CD1c-positive myeloid dendritic cell (primary cell): ENCODE results near the gene TRMT6.

Source experiments
- DNase-seq: peaks from one replicate; pipeline ENCODE4 v3.0.0-alpha.2; 2016; ENCODE audit errors: extremely low spot score

TRMT6 gene

GRCh38 chr20:5949943-5950270 is 426 bp downstream of the TRMT6 start:
- no peak for DNase-seq

DNA sequence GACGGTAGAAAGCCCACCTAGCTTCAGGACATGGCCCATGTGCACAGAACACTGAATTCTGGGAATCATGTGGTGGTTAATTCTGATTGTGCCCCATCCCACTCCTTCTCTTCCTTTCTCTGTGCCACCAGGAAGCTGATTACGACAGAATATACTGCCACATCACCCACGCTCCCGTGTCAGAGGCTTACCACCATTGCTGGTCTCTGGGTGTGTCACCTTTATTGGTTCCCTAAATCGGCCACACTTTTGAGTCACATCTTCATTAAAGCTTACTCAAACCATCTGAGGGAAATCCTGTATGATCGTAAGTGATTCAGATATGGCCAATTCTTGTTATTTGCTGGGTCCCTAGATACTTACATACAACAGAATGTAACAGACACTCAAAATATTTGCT is 3.1 kb downstream of the TRMT6 start:
- DNase-seq: peak; percentile 96

GRCh38 chr20:5945963-5946362 is 4.4 kb downstream of the TRMT6 start:
- DNase-seq: peak; percentile 12

DNA sequence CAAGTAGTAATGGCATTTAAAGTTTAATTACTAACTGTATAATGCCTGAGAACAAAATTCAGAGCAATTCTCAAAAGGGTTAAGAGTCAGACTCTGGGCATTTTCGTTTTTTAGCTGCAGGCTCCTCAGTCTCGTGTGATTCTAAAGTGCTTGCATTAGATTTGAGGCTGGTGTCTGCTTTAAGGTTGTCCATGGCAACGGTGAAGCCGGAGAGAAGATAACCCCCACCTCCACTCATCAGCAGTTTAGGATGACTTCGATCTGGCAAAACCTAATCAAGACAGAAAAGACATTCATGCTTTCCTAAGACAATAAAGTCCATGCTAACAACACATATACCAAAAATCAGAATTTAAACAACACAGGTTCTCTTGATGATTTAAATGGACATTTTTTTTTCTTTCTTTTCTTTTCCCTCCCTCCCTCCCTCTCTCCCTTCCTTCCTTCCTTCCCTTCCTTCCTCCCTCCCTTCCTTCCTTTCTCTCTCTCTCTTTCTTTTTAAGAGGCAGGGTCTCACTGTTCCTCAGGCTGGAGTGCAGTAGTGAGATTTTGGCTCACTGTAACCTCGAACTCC is 11.8 kb downstream of the TRMT6 start:
- DNase-seq: no peak

GRCh38 chr20:5936238-5936637 is 14.1 kb downstream of the TRMT6 start:
- no peak for DNase-seq

DNA sequence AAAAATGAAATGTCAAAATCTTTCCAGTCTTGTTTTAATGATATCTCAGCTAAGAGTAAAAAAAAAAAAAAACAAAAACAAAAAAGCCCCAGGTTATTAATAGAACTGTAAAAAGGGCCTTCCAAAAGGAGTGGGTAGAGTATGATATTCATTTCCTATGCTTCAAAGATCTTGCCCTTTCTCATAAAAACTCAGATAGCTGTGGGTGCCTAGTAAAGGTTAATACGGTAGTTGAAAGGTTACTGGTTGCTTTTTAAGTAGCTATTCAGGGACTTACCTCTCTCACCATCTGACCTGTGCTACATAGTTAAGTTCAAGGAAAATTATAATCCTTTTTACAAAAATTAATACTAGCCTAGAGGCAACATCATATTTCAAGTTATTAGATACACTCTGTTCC is 14.9 kb downstream of the TRMT6 start:
- DNase-seq: no peak

GRCh38 chr20:5933802-5934436 is 16.4 kb downstream of the TRMT6 start:
- no peak for DNase-seq

GRCh38 chr20:5932796-5933195 is 17.5 kb downstream of the TRMT6 start:
- DNase-seq: no peak

- DNase-seq: no peak
Observed at GRCh38 chr20:5931411-5931810, 18.9 kb downstream of the TRMT6 start.

GRCh38 chr20:5928836-5929715 is 21.3 kb downstream of the TRMT6 start:
- DNase-seq: no peak

DNA sequence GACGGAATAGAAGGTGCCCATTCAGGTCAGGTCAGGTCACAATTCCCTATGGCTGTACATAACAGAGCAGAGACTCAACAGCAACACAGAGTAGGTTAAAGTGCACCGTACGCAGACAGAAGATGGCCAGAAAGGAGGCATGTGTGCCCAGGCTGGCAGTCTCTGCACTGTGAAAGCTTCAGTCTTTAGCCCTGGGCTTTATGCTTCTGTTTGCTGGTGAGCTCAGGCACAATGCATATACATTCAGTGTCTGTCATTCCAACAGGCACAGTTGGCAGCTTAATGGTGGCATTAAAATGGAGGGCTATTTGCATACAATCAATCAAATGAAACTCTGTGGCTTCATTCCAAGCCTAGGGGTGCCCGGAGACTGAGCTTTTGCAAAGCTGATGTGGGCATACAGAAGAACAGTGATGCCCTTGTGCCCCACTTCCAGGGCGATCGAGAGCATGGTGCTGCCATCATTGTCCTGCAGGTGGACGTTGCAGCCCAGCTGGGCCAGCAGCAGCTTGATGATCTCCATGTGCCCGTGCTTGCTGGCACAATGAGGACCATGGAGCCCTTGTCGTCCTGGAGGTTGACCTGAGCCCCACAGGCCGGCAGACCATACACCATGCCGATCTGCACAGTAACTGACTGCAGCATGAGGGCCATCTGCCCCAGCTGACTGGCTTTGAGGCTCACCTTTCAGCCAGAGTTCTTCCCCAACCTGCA is 22.4 kb downstream of the TRMT6 start:
- no peak for DNase-seq

DNA sequence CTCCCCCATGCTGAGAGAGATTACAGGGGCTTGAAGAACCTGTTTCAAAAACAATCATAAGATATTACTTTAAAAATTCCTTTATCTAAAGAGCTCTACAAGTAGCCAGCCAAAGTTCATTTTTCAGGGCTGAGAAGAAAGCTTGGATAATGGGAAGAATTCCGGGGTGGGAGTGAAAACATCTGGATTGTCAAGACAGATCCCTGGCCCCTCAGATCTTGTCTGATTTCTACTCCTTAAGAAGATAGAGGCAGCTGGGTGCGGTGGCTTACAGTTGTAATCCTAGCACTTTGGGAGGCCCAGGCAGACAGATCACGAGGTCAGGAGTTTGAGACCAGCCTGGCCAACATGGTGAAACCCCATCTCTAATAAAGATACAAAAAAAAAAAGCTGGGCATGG is 24.8 kb downstream of the TRMT6 start:
- no peak for DNase-seq

- peak; percentile 7 for DNase-seq
Observed at GRCh38 chr20:5923493-5923892, 26.8 kb downstream of the TRMT6 start.

DNA sequence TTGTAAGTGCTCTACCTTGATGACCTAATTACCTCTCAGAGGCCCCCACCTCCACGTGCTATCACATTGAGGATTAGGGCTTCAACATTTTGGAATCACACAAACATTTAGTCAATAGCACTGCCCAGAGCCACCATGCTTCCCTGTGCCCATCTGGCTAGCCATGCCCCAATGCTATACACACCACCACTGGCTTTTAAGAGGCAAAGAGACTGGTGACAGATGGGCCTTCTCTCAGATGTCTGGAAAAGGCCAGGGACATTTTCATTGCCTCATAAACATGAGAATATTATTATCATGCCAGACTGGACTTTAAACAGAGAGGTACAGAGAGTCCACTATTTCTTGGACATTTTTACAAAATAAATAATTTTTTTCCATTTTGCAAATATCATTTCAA is 29.8 kb downstream of the TRMT6 start:
- DNase-seq: no peak

DNA sequence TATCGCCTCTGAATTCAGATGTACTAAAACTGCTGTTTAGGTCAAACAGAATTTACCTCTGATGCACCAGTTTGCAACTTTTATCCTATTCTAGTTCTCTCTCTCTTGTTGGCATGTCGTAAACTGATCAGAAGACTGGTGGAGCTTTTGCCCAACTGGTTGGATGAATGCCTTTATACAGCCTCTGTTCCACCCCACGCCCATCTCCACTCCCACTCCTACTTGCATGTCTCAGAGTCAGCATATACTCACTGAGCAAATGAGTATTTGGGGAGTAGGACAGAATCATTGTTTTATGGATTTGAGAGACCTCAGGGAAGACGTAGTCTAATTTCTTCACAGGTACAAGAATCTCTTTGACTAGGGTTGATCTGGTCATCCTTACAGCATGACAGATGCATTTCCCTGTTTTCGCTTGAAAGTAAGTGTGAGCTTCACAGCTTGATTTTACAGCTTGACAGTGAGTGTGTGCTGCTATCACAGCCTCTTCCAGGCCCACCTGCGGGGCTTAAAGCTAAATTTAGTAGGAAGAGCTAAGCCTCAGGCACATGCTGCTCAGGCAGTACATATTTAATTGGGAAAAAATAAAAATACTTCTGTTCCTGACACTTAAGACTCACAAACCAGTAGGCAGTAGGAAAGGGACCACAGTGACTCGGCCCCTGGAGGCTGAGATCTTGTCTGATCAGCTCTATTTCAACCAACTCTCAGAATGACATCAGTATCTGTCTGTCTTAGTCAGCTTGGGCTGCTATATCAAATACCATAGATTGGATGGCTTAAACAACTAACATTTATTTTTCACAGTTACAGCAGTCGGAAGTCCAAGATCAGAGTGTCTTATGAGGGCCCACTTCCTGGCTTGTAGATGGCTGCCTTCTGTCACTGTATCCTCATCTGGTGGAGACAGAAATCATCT is 30.4 kb downstream of the TRMT6 start:
- no peak for DNase-seq

- no peak for DNase-seq
Observed at GRCh38 chr20:5918856-5919625, 31.3 kb downstream of the TRMT6 start.

DNA sequence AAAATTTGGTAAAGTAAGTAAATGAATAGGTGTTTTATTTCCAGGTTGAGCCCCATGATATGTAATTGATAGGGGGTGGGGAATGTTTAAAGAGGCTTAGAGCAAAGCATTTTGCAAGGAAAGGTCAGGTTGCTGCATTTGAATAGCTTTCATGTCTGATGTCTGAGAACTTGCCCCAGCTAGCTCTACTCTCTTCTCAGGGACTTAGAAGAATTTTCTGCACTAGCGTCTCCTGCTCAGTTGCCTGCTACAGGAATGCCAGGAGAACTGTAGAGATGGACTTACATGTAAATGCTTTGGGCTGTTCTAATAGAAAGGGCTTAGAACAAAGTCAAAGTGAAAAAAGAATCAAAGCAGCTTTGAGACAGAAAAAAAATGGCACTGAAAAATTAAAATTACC is 35.5 kb downstream of the TRMT6 start:
- no peak for DNase-seq

DNA sequence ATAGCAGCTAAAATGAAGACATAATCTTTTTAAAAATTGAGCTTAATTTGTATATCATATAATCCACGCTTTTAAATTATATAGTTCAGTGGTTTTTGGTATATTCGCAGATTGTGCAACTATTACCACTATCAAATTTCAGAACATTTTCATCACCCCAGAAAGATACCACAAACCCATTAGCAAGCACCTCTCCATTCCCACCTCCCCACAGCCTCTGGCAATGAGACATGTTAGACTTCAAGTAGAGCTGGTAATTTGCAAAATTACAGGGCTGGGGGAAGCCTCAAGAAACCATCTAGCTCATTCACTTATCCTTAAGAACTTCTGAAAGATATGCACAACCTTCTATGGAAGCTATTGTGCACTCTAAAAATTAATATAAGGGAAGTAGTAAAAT is 37.2 kb downstream of the TRMT6 start:
- no peak for DNase-seq

- DNase-seq: no peak
Observed at GRCh38 chr20:5910186-5910585, 40.1 kb downstream of the TRMT6 start.

DNA sequence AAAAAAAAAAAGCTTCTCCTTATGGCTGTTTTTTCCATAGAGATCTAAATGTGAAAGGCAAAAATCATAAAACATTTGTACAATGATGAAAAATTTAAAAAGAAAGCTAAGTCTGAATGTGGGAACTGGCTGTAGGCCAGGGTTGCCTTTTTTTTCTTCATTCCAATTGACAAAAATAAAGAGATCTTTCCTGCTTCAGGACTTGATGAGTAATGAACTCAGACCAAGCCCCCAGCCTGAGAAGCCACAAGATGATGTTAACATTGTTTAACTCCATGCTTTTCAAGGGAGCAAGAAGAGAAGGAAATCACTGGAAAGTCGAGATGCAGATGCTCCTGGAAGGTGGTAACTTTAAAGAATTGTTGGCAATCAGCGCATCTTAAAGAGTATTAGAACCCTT is 41.4 kb downstream of the TRMT6 start:
- DNase-seq: no peak

- no peak for DNase-seq
Observed at GRCh38 chr20:5900908-5901307, 49.4 kb downstream of the TRMT6 start.
